GM19023 (cell line): Measurements from ENCODE around the gene FAM200B.
"Not testable (repeated sequence)": the region's sequence is repeated elsewhere in the genome, so short reads cannot be mapped to it uniquely, and the experiment has no call there.

Experiments
- ATAC-seq: cut with Tn5 transposase; IDR thresholded peaks from one replicate; pipeline ENCODE4 v1.9.1; 2021; ENCODE audit warnings: mild to moderate bottlenecking, moderate library complexity; ENCODE audit not compliant: unreplicated experiment

FAM200B gene

DNA sequence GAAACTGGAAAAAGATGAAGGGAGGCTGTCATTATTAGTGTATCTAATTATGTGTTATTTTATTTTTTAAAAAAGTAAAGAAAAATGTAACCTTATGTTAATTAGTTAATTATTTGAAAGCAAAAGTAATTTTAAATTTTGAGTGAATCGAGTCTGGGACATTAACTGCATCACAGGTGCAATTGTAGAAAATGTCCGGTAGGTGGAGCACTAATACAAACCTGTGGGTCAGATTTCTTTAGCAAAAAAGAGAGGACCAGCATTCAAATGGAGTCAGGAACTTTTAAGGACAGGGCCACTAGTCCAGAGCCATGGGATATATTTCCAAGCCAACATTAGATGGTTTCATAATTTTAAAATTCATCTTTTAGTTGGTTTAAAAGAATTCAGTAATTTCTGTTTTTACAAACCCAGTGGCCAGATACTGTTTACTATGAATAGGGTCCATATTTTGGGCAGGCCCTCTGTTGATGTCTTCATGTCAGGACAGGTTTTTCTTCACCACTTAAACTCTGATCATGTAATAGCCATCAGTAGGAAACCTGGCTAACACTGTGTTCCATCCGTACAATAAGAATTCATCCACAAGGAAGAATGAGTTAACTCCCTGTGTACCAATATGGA is 48.4 kb downstream of the FAM200B start:
- peak; percentile 52 for ATAC-seq

GRCh38 chr4:15733061-15733460 is 51.4 kb downstream of the FAM200B start:
- not testable (repeated sequence) for ATAC-seq

GRCh38 chr4:15735536-15735935 is 53.9 kb downstream of the FAM200B start:
- ATAC-seq: no peak

DNA sequence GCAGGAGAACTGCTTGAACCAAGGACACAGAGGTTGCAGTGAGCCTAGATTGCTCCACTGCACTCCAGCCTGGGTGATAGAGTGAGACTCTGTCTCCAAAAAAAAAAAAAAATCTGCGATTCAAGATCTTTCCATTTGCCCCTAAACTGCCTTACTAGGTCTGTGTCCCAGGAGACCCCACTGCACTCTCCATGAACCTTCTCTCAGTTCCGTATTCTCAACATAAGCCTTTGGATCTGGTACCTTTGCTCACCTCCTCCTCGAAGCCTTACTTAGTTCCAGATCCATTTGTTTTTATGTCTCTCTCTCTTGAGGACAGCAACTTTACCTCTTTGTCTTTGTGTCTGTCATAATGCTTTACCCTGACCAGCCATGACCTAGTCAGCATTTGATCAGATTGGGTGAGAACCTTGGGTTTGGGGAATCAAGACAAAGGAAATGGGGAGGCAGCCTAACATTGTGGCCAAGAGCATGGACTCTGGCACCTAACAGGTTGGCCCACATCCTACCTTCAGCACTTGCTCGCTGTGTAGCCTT is 55.0 kb downstream of the FAM200B start:
- ATAC-seq: no peak

- no peak for ATAC-seq
Observed at GRCh38 chr4:15737255-15737654, 55.6 kb downstream of the FAM200B start.

GRCh38 chr4:15738877-15739276 is 57.2 kb downstream of the FAM200B start:
- ATAC-seq: no peak
